IMR-90 (cell line): ENCODE measurements around the gene ARL14EP. TPM values are rescaled to one million over a fixed set of nuclear protein-coding genes. Genes with fewer than 3 reads are reported as not detected.

Source experiments
- ATAC-seq: fragments of 200-7000 bp; cut with Tn5 transposase; 2 replicates; pipeline ENCODE4 v1.9.1; 2020; ENCODE audit warnings: low read depth, mild to moderate bottlenecking, moderate library complexity
- BruUV-seq: library from RNA; stranded (reverse); fragments of 400-500 nt; replicated peaks from 2 replicates; lab custom pipeline; 2021; lab: Mats Ljungman, UMichigan
- CTCF ChIA-PET: fragments of 300-600 bp; formaldehyde crosslinking; extraction: SDS; loops from one replicate; lab custom pipeline; 2021; ENCODE audit warnings: antibody characterized with exemption; lab: Yijun Ruan, JAX
- POLR2A ChIA-PET: fragments of 300-600 bp; sonication (Branson Sonifier 250); formaldehyde crosslinking; loops from one replicate; lab custom pipeline; 2022; ENCODE audit warnings: antibody characterized with exemption; ENCODE audit not compliant: unreplicated experiment; lab: Charles Lee
- DNase-seq: peaks from one replicate; pipeline ENCODE4 v3.0.0; 2013
- H2AFZ ChIP-seq: replicated peaks from 2 replicates; pipeline ENCODE3; 2013; ENCODE audit warnings: low read length, mild to moderate bottlenecking; ENCODE audit not compliant: poor library complexity
- H2AK5ac ChIP-seq: 2 replicates; pipeline ENCODE4 v1.6.1; 2013; ENCODE audit warnings: low read depth, low read length, inconsistent platforms
- H2AK9ac ChIP-seq: replicated peaks from 2 replicates; pipeline ENCODE3; 2013; ENCODE audit warnings: mild to moderate bottlenecking, low read depth, low read length, moderate library complexity; ENCODE audit not compliant: poor library complexity
- H2BK120ac ChIP-seq: 2 replicates; pipeline ENCODE4 v1.6.1; 2013; ENCODE audit warnings: low read depth, low read length, inconsistent platforms
- H2BK15ac ChIP-seq: 3 replicates; pipeline ENCODE4 v1.6.1; 2013; ENCODE audit warnings: low read depth, low read length, inconsistent platforms
- H2BK20ac ChIP-seq: 2 replicates; pipeline ENCODE4 v1.6.1; 2013; ENCODE audit warnings: low read depth, mild to moderate bottlenecking, inconsistent platforms, low read length, moderate library complexity
- H2BK5ac ChIP-seq: 2 replicates; pipeline ENCODE4 v1.6.1; 2013; ENCODE audit warnings: mild to moderate bottlenecking, low read depth, low read length, inconsistent platforms; ENCODE audit not compliant: poor library complexity, severe bottlenecking
- H3K14ac ChIP-seq: replicated peaks from 2 replicates; pipeline ENCODE4 v1.6.1; 2013; ENCODE audit warnings: low read depth, low read length, inconsistent platforms
- H3K18ac ChIP-seq: 2 replicates; pipeline ENCODE4 v1.6.1; 2013; ENCODE audit warnings: low read depth, low read length, control low read depth
- H3K23ac ChIP-seq: 2 replicates; pipeline ENCODE4 v1.6.1; 2013; ENCODE audit warnings: low read depth, low read length, inconsistent platforms
- H3K27ac ChIP-seq: 2 replicates; pipeline ENCODE4 v1.5.1; 2013; ENCODE audit warnings: mild to moderate bottlenecking, control low read depth, low read length; ENCODE audit not compliant: insufficient read depth
- H3K27me3 ChIP-seq: 2 replicates; pipeline ENCODE4 v1.6.1; 2013; ENCODE audit warnings: low read length; ENCODE audit not compliant: control insufficient read depth, insufficient read depth
- H3K36me3 ChIP-seq: 2 replicates; pipeline ENCODE4 v1.6.1; 2013; ENCODE audit warnings: low read length, mixed read lengths; ENCODE audit not compliant: control insufficient read depth, insufficient read depth
- H3K4ac ChIP-seq: 2 replicates; pipeline ENCODE4 v1.6.1; 2013; ENCODE audit warnings: low read depth, low read length, inconsistent platforms
- H3K4me1 ChIP-seq: 2 replicates; pipeline ENCODE4 v1.6.1; 2013; ENCODE audit warnings: low read length, mixed read lengths; ENCODE audit not compliant: control insufficient read depth, insufficient read depth
- H3K4me2 ChIP-seq: 2 replicates; pipeline ENCODE4 v1.6.1; 2013; ENCODE audit warnings: low read depth, mild to moderate bottlenecking, control low read depth, low read length, moderate library complexity
- H3K4me3 ChIP-seq: 2 replicates; pipeline ENCODE4 v1.5.1; 2013; ENCODE audit warnings: low read depth, mild to moderate bottlenecking, control low read depth, low read length, moderate library complexity; ENCODE audit not compliant: insufficient read depth
- H3K56ac ChIP-seq: 2 replicates; pipeline ENCODE4 v1.6.1; 2013; ENCODE audit warnings: low read length, inconsistent platforms; ENCODE audit not compliant: insufficient read depth; ENCODE audit errors: extremely low read depth
- H3K79me1 ChIP-seq, 2 experiments: 2 replicates each; pipeline ENCODE4 v1.6.1; 2013; ENCODE audit warnings: low read length in 2 of 2, inconsistent platforms in 1 of 2, low read depth in 1 of 2
- H3K9ac ChIP-seq: 2 replicates; pipeline ENCODE4 v1.6.1; 2013; ENCODE audit warnings: low read depth, low read length, control low read depth
- H3K9me1 ChIP-seq: 2 replicates; pipeline ENCODE4 v1.6.1; 2013; ENCODE audit warnings: low read length, inconsistent platforms; ENCODE audit not compliant: insufficient read depth
- H3K9me3 ChIP-seq: 2 replicates; pipeline ENCODE4 v1.6.1; 2013; ENCODE audit warnings: low read length; ENCODE audit not compliant: control insufficient read depth, insufficient read depth
- H4K20me1 ChIP-seq: 2 replicates; pipeline ENCODE4 v1.6.1; 2013; ENCODE audit warnings: low read length, inconsistent platforms; ENCODE audit not compliant: insufficient read depth
- H4K5ac ChIP-seq: 2 replicates; pipeline ENCODE4 v1.6.1; 2013; ENCODE audit warnings: mild to moderate bottlenecking, low read depth, low read length, control low read depth
- H4K8ac ChIP-seq, 2 experiments: 2 replicates each; pipeline ENCODE4 v1.6.1; 2013; ENCODE audit warnings: low read depth in 2 of 2, low read length in 2 of 2, control low read depth in 1 of 2, inconsistent platforms in 1 of 2
- H4K91ac ChIP-seq: 2 replicates; pipeline ENCODE4 v1.6.1; 2013; ENCODE audit warnings: low read depth, low read length, inconsistent platforms; ENCODE audit not compliant: insufficient read depth
- CEBPB ChIP-seq: IDR thresholded peaks from 2 replicates; pipeline ENCODE4 v1.6.1; 2012; ENCODE audit warnings: low read depth, low read length, improper control_type of control experiment
- CTCF ChIP-seq: conservative IDR thresholded peaks from 2 replicates; pipeline ENCODE4 v1.5.1; 2012; ENCODE audit warnings: mild to moderate bottlenecking, low read depth, low read length, improper control_type of control experiment
- FOS ChIP-seq: fragments of 150-350 bp; IDR thresholded peaks from 2 replicates; pipeline ENCODE4 v1.6.1; 2016; ENCODE audit warnings: low read depth, low read length
- MAFK ChIP-seq: IDR thresholded peaks from 2 replicates; pipeline ENCODE4 v1.6.1; 2012; ENCODE audit warnings: low read depth, low read length, improper control_type of control experiment
- MAZ ChIP-seq: IDR thresholded peaks from 2 replicates; pipeline ENCODE4 v1.6.1; 2012; ENCODE audit warnings: low read depth, mild to moderate bottlenecking, low read length, improper control_type of control experiment, moderate library complexity, borderline replicate concordance
- MXI1 ChIP-seq: IDR thresholded peaks from 2 replicates; pipeline ENCODE4 v1.6.1; 2012; ENCODE audit warnings: low read depth, mild to moderate bottlenecking, low read length, moderate library complexity, borderline replicate concordance
- RFX5 ChIP-seq: IDR thresholded peaks from 2 replicates; pipeline ENCODE4 v1.8.0; 2012; ENCODE audit warnings: low read depth, mild to moderate bottlenecking, low read length, moderate library complexity
- WGBS, 2 experiments: methylation state at CpG; one replicate each; pipeline versions ENCODE4 v1.1.5 to v1.1.7; 2013; ENCODE audit warnings: missing lambda C conversion rate in 2 of 2; ENCODE audit not compliant: insufficient read length in 1 of 2; ENCODE audit errors: extremely low coverage in 2 of 2; 5-methylcytosine and 5-hydroxymethylcytosine counted together
- dilution Hi-C: fragments of 300-500 bp; cut with HindIII; formaldehyde crosslinking; loops from one replicate; pipeline ENCODE4 v1.14.3; 2018; ENCODE audit warnings: low sequenced_read_pairs; ENCODE audit not compliant: unreplicated experiment
- in situ Hi-C: fragments of 300-500 bp; cut with MboI; formaldehyde crosslinking; loops from 3 replicates; pipeline ENCODE4 v1.14.3; 2019; ENCODE audit warnings: low sequenced_read_pairs, inconsistent platforms, mixed read lengths
- intact Hi-C: fragments of 100-400 bp; cut with micrococcal nuclease; formaldehyde crosslinking; loops from 2 replicates; pipeline ENCODE4 v1.10.0; 2022
- polyA plus RNA-seq, 3 experiments: library from polyadenylated mRNA; depleted of rRNA; stranded (reverse); fragments of >200 nt; gene quantifications; 2 replicates each; pipeline ENCODE4 v1.2.3, GENCODE V29; 2012; ENCODE audit warnings: low replicate concordance in 1 of 3
- total RNA-seq: library from RNA; depleted of rRNA; stranded (reverse); fragments of >200 nt; gene quantifications from 2 replicates; pipeline ENCODE4 v1.2.3, GENCODE V29; 2012

The ARL14EP gene
- total and polyA plus RNA-seq, 2 of the 4 experiments (the other 2 are of a cell fraction) = 13.8 to 15.7 TPM

- H2BK15ac ChIP-seq = no peak overlapping the region
- H3K18ac ChIP-seq = no peak overlapping the region
- no peak overlapping the region for H2AFZ ChIP-seq
- no peaks in the 10 kb centered on the region for H3K79me1 ChIP-seq
- ChIA-PET POLR2A (no interaction called here), CTCF (no interaction called here)
- no peaks in the 10 kb centered on the region for H3K36me3 ChIP-seq
- H2AK5ac ChIP-seq = no peak overlapping the region
- H3K4me1 ChIP-seq = no peaks in the 10 kb centered on the region; the same call in 1 of the 2 replicates
- no peak overlapping the region for H4K5ac ChIP-seq
- no peak overlapping the region for H3K9ac ChIP-seq
- H3K27me3 ChIP-seq = no peaks in the 10 kb centered on the region; the same call in 1 of the 2 replicates
- H2BK120ac ChIP-seq = no peak overlapping the region
- no peaks in the 10 kb centered on the region for H4K20me1 ChIP-seq
- H2AK9ac ChIP-seq = no peak overlapping the region
- H3K27ac ChIP-seq = no peak overlapping the region
- no peak for DNase-seq
- no peak overlapping the region for H3K4ac ChIP-seq
- no peak overlapping the region for H4K8ac ChIP-seq
- no peak for ATAC-seq
- BruUV-seq = no TSS peak
- H3K14ac ChIP-seq = no peak overlapping the region
- no peak overlapping the region for H3K56ac ChIP-seq
- no peaks in the 10 kb centered on the region for H3K9me3 ChIP-seq
- H3K9me1 ChIP-seq = no peaks in the 10 kb centered on the region
- no CpG with 5 or more reads among the region's 9 CpGs for WGBS, 2 experiments
- in situ Hi-C loops (no loop called here), dilution Hi-C loops (no loop called here), intact Hi-C loops (no loop called here)
- H2BK5ac ChIP-seq = no peak overlapping the region
- H3K23ac ChIP-seq = no peak overlapping the region
- no peak overlapping the region for H3K4me2 ChIP-seq
- H2BK20ac ChIP-seq = no peak overlapping the region
- no peak for TF ChIP-seq MXI1
- no peak for TF ChIP-seq MAFK
- TF ChIP-seq RFX5 = no peak
- no peak for TF ChIP-seq MAZ
- no peak for TF ChIP-seq CEBPB
- TF ChIP-seq FOS = no peak
- TF ChIP-seq CTCF = no peak
- H4K91ac ChIP-seq = no peak overlapping the region
- H3K4me3 ChIP-seq = no peak overlapping the region
Measured at GRCh38 chr11:30364837-30365482, 42.1 kb downstream of the ARL14EP start.
